H1 (cell line): ENCODE measurements around the gene PLEKHH3. TPM values are rescaled to one million over a fixed set of nuclear protein-coding genes. Genes with fewer than 3 reads are reported as not detected.

Experiments used
- CTCF ChIA-PET: fragments of 300-600 bp; sonication (Branson Sonifier 250); formaldehyde crosslinking; loops from one replicate; lab custom pipeline; 2021; ENCODE audit not compliant: partially characterized antibody; lab: Charles Lee
- POLR2A ChIA-PET: fragments of 300-600 bp; sonication (Branson Sonifier 250); formaldehyde crosslinking; loops from one replicate; lab custom pipeline; 2021; ENCODE audit warnings: inconsistent platforms; ENCODE audit not compliant: partially characterized antibody; lab: Charles Lee
- DNase-seq, 2 experiments: peaks; one replicate each; pipeline versions ENCODE4 v3.0.0 to v3.0.0-alpha.2; 2010 to 2022; ENCODE audit warnings: low spot score in 2 of 2, low read depth in 1 of 2, mixed read lengths in 1 of 2
- FAIRE-seq: peaks from 2 replicates; lab custom pipeline; 2011; peaks lifted over from hg19 to GRCh38; lab: Jason Lieb, UNC
- H2AFZ ChIP-seq: 2 replicates; pipeline ENCODE4 v1.8.1; 2012; ENCODE audit warnings: low read length, inconsistent platforms
- H2AK5ac ChIP-seq: 2 replicates; pipeline ENCODE4 v1.6.1; 2013; ENCODE audit warnings: low read depth, low read length
- H2BK120ac ChIP-seq: replicated peaks from 2 replicates; pipeline ENCODE3; 2013; ENCODE audit warnings: low read depth, low read length, inconsistent platforms
- H2BK12ac ChIP-seq: 2 replicates; pipeline ENCODE4 v1.6.1; 2013; ENCODE audit warnings: low read depth, low read length
- H2BK15ac ChIP-seq: 2 replicates; pipeline ENCODE4 v1.6.1; 2013; ENCODE audit warnings: low read length
- H2BK20ac ChIP-seq: 2 replicates; pipeline ENCODE4 v1.6.1; 2013; ENCODE audit warnings: low read length
- H2BK5ac ChIP-seq: 2 replicates; pipeline ENCODE4 v1.6.1; 2013; ENCODE audit warnings: low read depth, low read length
- H3K14ac ChIP-seq: 2 replicates; pipeline ENCODE4 v1.6.1; 2013; ENCODE audit warnings: inconsistent platforms; ENCODE audit not compliant: insufficient read length
- H3K18ac ChIP-seq: 2 replicates; pipeline ENCODE4 v1.6.1; 2013; ENCODE audit warnings: low read length; ENCODE audit errors: extremely low read depth
- H3K23ac ChIP-seq: 2 replicates; pipeline ENCODE4 v1.6.1; 2013; ENCODE audit warnings: inconsistent platforms; ENCODE audit not compliant: insufficient read length
- H3K23me2 ChIP-seq: 2 replicates; pipeline ENCODE4 v1.6.1; 2013; ENCODE audit warnings: low read depth, low read length
- H3K27ac ChIP-seq: 2 replicates; pipeline ENCODE4 v1.6.1; 2011; ENCODE audit warnings: low read depth, low read length, inconsistent platforms
- H3K27me3 ChIP-seq, 4 experiments: replicated peaks in 1 of 4; 1 replicate in 1 of 4; 2 replicates in 3 of 4; pipeline versions ENCODE4 v1.6.1 to v1.8.1; 2011 to 2013; ENCODE audit warnings: low read length in 3 of 4, mild to moderate bottlenecking in 3 of 4, inconsistent platforms in 2 of 4, mixed read lengths in 2 of 4, moderate library complexity in 1 of 4; ENCODE audit not compliant: control insufficient read depth in 3 of 4, insufficient read depth in 3 of 4; ENCODE audit errors: extremely low read depth in 1 of 4
- H3K36me3 ChIP-seq, 4 experiments: 2 replicates each; pipeline versions ENCODE4 v1.6.1 to v1.8.1; 2011 to 2013; ENCODE audit warnings: mild to moderate bottlenecking in 4 of 4, low read length in 3 of 4, moderate library complexity in 2 of 4, control low read depth in 1 of 4, inconsistent platforms in 1 of 4; ENCODE audit not compliant: insufficient read depth in 4 of 4, control insufficient read depth in 2 of 4
- H3K4ac ChIP-seq: replicated peaks from 2 replicates; pipeline ENCODE3; 2013; ENCODE audit warnings: low read length, low read depth, mixed read lengths, inconsistent platforms; ENCODE audit not compliant: insufficient read length
- H3K4me1 ChIP-seq, 4 experiments: replicated peaks in 1 of 4; 1 replicate in 1 of 4; 2 replicates in 3 of 4; pipeline versions ENCODE4 v1.6.1 to v1.8.1; 2011 to 2013; ENCODE audit warnings: low read length in 3 of 4, inconsistent platforms in 2 of 4, mixed read lengths in 1 of 4; ENCODE audit not compliant: insufficient read depth in 4 of 4, control insufficient read depth in 3 of 4
- H3K4me2 ChIP-seq, 2 experiments: 2 replicates each; pipeline versions ENCODE4 v1.6.1 to v1.8.1; 2011 to 2013; ENCODE audit warnings: low read depth in 2 of 2, low read length in 2 of 2, control low read depth in 1 of 2, inconsistent platforms in 1 of 2, mild to moderate bottlenecking in 1 of 2; ENCODE audit not compliant: insufficient read depth in 1 of 2
- H3K4me3 ChIP-seq, 4 experiments: fragments of 200-600, 300-600 bp in 1 of 4; sonication (generic), shearing (Covaris generic), sonication (Bioruptor Twin) in 1 of 4; 2 replicates each; pipeline versions ENCODE4 v1.5.1 to v1.8.1; 2011 to 2016; ENCODE audit warnings: low read length in 4 of 4, low read depth in 3 of 4, control low read depth in 2 of 4, inconsistent platforms in 2 of 4, mild to moderate bottlenecking in 2 of 4, mixed read lengths in 1 of 4, moderate library complexity in 1 of 4; ENCODE audit not compliant: insufficient read depth in 2 of 4; ENCODE audit errors: extremely low read depth in 1 of 4
- H3K56ac ChIP-seq: replicated peaks from 2 replicates; pipeline ENCODE3; 2013; ENCODE audit warnings: low read depth, mild to moderate bottlenecking, mixed read lengths, low read length, inconsistent platforms; ENCODE audit not compliant: insufficient read length
- H3K79me1 ChIP-seq: 2 replicates; pipeline ENCODE4 v1.6.1; 2013; ENCODE audit warnings: low read depth, low read length, control low read depth
- H3K79me2 ChIP-seq, 2 experiments: 2 replicates each; pipeline versions ENCODE4 v1.6.1 to v1.8.1; 2012 to 2013; ENCODE audit warnings: low read length in 2 of 2, mild to moderate bottlenecking in 2 of 2, inconsistent platforms in 1 of 2; ENCODE audit not compliant: insufficient read depth in 2 of 2, control insufficient read depth in 1 of 2
- H3K9ac ChIP-seq, 4 experiments: replicated peaks in 1 of 4; 1 replicate in 1 of 4; 2 replicates in 3 of 4; pipeline versions ENCODE4 v1.6.1 to v1.8.1; 2011 to 2013; ENCODE audit warnings: low read depth in 3 of 4, low read length in 3 of 4, control low read depth in 2 of 4, mild to moderate bottlenecking in 2 of 4, moderate library complexity in 2 of 4, inconsistent platforms in 1 of 4; ENCODE audit errors: extremely low read depth in 1 of 4
- H3K9me3 ChIP-seq, 2 experiments: 2 replicates each; pipeline versions ENCODE4 v1.6.1 to v1.8.1; 2012 to 2013; ENCODE audit warnings: mild to moderate bottlenecking in 2 of 2, moderate library complexity in 2 of 2, control low read depth in 1 of 2, inconsistent platforms in 1 of 2, low read depth in 1 of 2, low read length in 1 of 2, mixed read lengths in 1 of 2; ENCODE audit not compliant: insufficient read depth in 2 of 2
- H4K20me1 ChIP-seq, 2 experiments: replicated peaks in 1 of 2; 2 replicates each; pipeline versions ENCODE3 to v1.8.1; 2011 to 2013; ENCODE audit warnings: inconsistent platforms in 2 of 2, low read length in 2 of 2, mild to moderate bottlenecking in 1 of 2; ENCODE audit not compliant: insufficient read depth in 2 of 2, control insufficient read depth in 1 of 2
- H4K5ac ChIP-seq: 2 replicates; pipeline ENCODE4 v1.6.1; 2013; ENCODE audit warnings: low read length, low read depth, mixed read lengths, inconsistent platforms; ENCODE audit not compliant: insufficient read length
- H4K8ac ChIP-seq: 2 replicates; pipeline ENCODE4 v1.8.0; 2013; ENCODE audit warnings: mild to moderate bottlenecking, moderate library complexity, low read length, inconsistent platforms; ENCODE audit not compliant: insufficient read depth; ENCODE audit errors: extremely low read depth
- H4K91ac ChIP-seq: replicated peaks from 2 replicates; pipeline ENCODE3; 2013; ENCODE audit warnings: low read length, mixed read lengths, inconsistent platforms; ENCODE audit not compliant: insufficient read length
- ATF2 ChIP-seq: IDR thresholded peaks from 2 replicates; pipeline ENCODE4 v1.6.1; 2012; ENCODE audit warnings: low read length, inconsistent platforms
- EP300 ChIP-seq, 2 experiments: IDR thresholded peaks; 1 replicate in 1 of 2; 2 replicates in 1 of 2; pipeline ENCODE4 v1.6.1; 2011 to 2012; ENCODE audit warnings: low read depth in 2 of 2, low read length in 2 of 2, mild to moderate bottlenecking in 2 of 2, borderline replicate concordance in 1 of 2, inconsistent platforms in 1 of 2, moderate library complexity in 1 of 2
- HDAC2 ChIP-seq, 2 experiments: fragments of 300-600 bp in 1 of 2; sonication (generic) in 1 of 2; IDR thresholded peaks; 2 replicates each; pipeline ENCODE4 v1.6.1; 2011 to 2012; ENCODE audit warnings: low read depth in 2 of 2, low read length in 2 of 2, mild to moderate bottlenecking in 2 of 2, moderate library complexity in 2 of 2, borderline replicate concordance in 1 of 2, inconsistent platforms in 1 of 2
- HDAC6 ChIP-seq: IDR thresholded peaks from one replicate; pipeline ENCODE4 v1.7.1; 2012; ENCODE audit warnings: low read depth, mild to moderate bottlenecking, inconsistent platforms, low read length, moderate library complexity
- MAFK ChIP-seq: IDR thresholded peaks from 2 replicates; pipeline ENCODE4 v1.6.1; 2012; ENCODE audit warnings: low read depth, mild to moderate bottlenecking, improper control_type of control experiment, low read length
- RBBP5 ChIP-seq: IDR thresholded peaks from 2 replicates; pipeline ENCODE4 v1.7.1; 2012; ENCODE audit warnings: low read depth, mild to moderate bottlenecking, inconsistent platforms, low read length, moderate library complexity, borderline replicate concordance
- TAF7 ChIP-seq: optimal IDR thresholded peaks from 2 replicates; pipeline ENCODE3; 2011; ENCODE audit warnings: low read depth, mild to moderate bottlenecking, inconsistent platforms, low read length, moderate library complexity, borderline replicate concordance
- WGBS, 2 experiments: shearing (Covaris generic) in 1 of 2; methylation state at CpG; one replicate each; pipeline versions ENCODE4 v1.1.6 to v1.1.7; 2013 to 2015; ENCODE audit warnings: low lambda C conversion rate in 2 of 2, mixed read lengths in 2 of 2, inconsistent platforms in 1 of 2, low coverage in 1 of 2, missing lambda C conversion rate in 1 of 2; ENCODE audit not compliant: insufficient replicate concordance in 2 of 2, insufficient coverage in 1 of 2, insufficient read length in 1 of 2; ENCODE audit errors: extremely low coverage in 1 of 2, missing lambda C conversion rate in 1 of 2; 5-methylcytosine and 5-hydroxymethylcytosine counted together
- polyA plus RNA-seq, 7 experiments: library from polyadenylated mRNA; depleted of rRNA in 3 of 7; stranded (reverse) in 5 of 7; unstranded in 2 of 7; fragments of >200 nt in 5 of 7; fragments of 200-250 nt in 2 of 7; gene quantifications; 1 replicate in 5 of 7; 2 replicates in 1 of 7; 4 replicates in 1 of 7; pipeline versions ENCODE4 v1.2.1 to v1.2.3, GENCODE V29; 2011 to 2013; ENCODE audit warnings: missing spikeins in 2 of 7, mixed read lengths in 2 of 7
- total RNA-seq: library from RNA; stranded (reverse); fragmentation: NEBNext Ultra II Directional; extraction: Animal tissue kit (Norgen Biotek cat#: 25700); gene quantifications from 2 replicates; pipeline ENCODE4 v1.2.1, GENCODE V29; 2021

PLEKHH3 gene
- total and polyA plus RNA-seq, 2 of the 8 experiments (the other 6 are each of a cell fraction or from before 2014, with no cell fraction given) = 11.1 to 13.5 TPM

GRCh38 chr17:42677921-42678781 lies 1.4 kb upstream of the PLEKHH3 start:
- Histone ChIP-seq H2BK120ac (no peak overlapping the region), H3K23ac (no peak overlapping the region), H3K56ac (no peak overlapping the region), H3K4me1 (peaks cover 0 to 46% (median 35%) of the 10 kb centered on the region in 4 experiments; a peak in 6 of 7 replicates), H2AK5ac (peak overlapping the region; percentile 43), H3K79me1 (no peaks in the 10 kb centered on the region), H3K23me2 (peaks cover 34% of the 10 kb centered on the region), H3K9me3 (no peaks in the 10 kb centered on the region), H2BK5ac (peak overlapping the region; percentile 96), H3K9ac (peak overlapping the region; percentile 50 to 86 (median 80)), H3K4me2 (peak overlapping the region; percentile 58 to 83), H3K79me2 (no peaks in the 10 kb centered on the region), H3K36me3 (peaks cover 0 to 4% (median 0%) of the 10 kb centered on the region in 4 experiments; a peak in 2 of 8 replicates), H3K4ac (no peak overlapping the region), H4K91ac (peak overlapping the region; percentile 45), H3K14ac (no peak overlapping the region), H4K20me1 (peaks cover 3 to 13% of the 10 kb centered on the region in 2 experiments), H2BK12ac (peak overlapping the region; percentile 96), H4K5ac (peak overlapping the region; percentile 88), H2BK20ac (peak overlapping the region; percentile 72; the same call in 1 of the 2 replicates), H3K18ac (peak overlapping the region; percentile 96; the same call in 1 of the 2 replicates), H2AFZ (no peak overlapping the region), H3K27ac (peak overlapping the region; percentile 58), H4K8ac (peak overlapping the region; percentile 81), H3K4me3 (peak overlapping the region; percentile 44 to 69 (median 62)), H3K27me3 (peaks cover 0 to 36% (median 24%) of the 10 kb centered on the region in 4 experiments; a peak in 6 of 7 replicates), H2BK15ac (peak overlapping the region; percentile 97; the same call in 1 of the 2 replicates)
- 5% methylated on average over 42 of the region's 53 CpGs; no CpG with 5 or more reads in 1 of the 2 experiments for WGBS, 2 experiments
- ChIA-PET CTCF (interaction anchor here (0.6 to 4.4 kb wide), 13 partner anchors 9 to 130 kb away, joined by 3 to 37 read pairs (median 5); partner anchors contain the start of genes PSMC3IP, RETREG3, TUBG1 and TUBG2), POLR2A (interaction anchor here (0.5 to 14.0 kb wide), 22 partner anchors 14 to 1057 kb away, joined by 3 to 239 read pairs (median 4); partner anchors contain the start of genes BECN1, COASY, DNAJC7 and MLX)
- DNase-seq (peak in 1 of 2 experiments; percentile 92), FAIRE-seq (peak; percentile 52)
- TF ChIP-seq TAF7 = peak; percentile 72
- TF ChIP-seq RBBP5 = no peak
- no peak for TF ChIP-seq HDAC6
- TF ChIP-seq ATF2 = no peak
- TF ChIP-seq EP300 (IDR thresholded peaks at IDR 0.05; ENCODE audit: borderline replicate concordance in 1 of 2, low read depth in 2 of 2, low read length in 2 of 2) = 0 out of 3 replicates have a peak, but pooled peaks of 1 of the 2 experiments have one; percentile 54
- peak; percentile 94 for TF ChIP-seq MAFK
- TF ChIP-seq HDAC2 (IDR thresholded peaks at IDR 0.05; ENCODE audit: borderline replicate concordance in 1 of 2, low read depth in 2 of 2, low read length in 2 of 2) = peak; percentile 8 to 26; a peak in 1 of 4 replicates
